DMS53 (cell line): Measurements from ENCODE around the gene FIBCD1.

Experiments used
- DNase-seq: peaks from one replicate; lab custom pipeline; 2025; lab: John Stamatoyannopoulos, UW

Gene FIBCD1

GRCh38 chr9:130936285-130937117 lies 2.5 kb downstream of the FIBCD1 start:
- DNase-seq = peak; percentile 48

GRCh38 chr9:130935648-130936271 lies 3.3 kb downstream of the FIBCD1 start:
- peak; percentile 39 for DNase-seq

- DNase-seq = no peak
Measured at GRCh38 chr9:130934702-130935647, 4.1 kb downstream of the FIBCD1 start.

- DNase-seq = no peak
Measured at GRCh38 chr9:130934246-130934645, 4.8 kb downstream of the FIBCD1 start.

GRCh38 chr9:130933114-130934046 lies 5.7 kb downstream of the FIBCD1 start:
- DNase-seq = no peak

- DNase-seq = peak; percentile 24
Measured at GRCh38 chr9:130932255-130933079, 6.6 kb downstream of the FIBCD1 start.

GRCh38 chr9:130931508-130932254 lies 7.4 kb downstream of the FIBCD1 start:
- DNase-seq = no peak

GRCh38 chr9:130930804-130931349 lies 8.2 kb downstream of the FIBCD1 start:
- no peak for DNase-seq

- no peak for DNase-seq
Measured at GRCh38 chr9:130930132-130930803, 8.8 kb downstream of the FIBCD1 start.

- peak; percentile 53 for DNase-seq
Measured at GRCh38 chr9:130929571-130930038, 9.4 kb downstream of the FIBCD1 start.

GRCh38 chr9:130927995-130928900 lies 10.8 kb downstream of the FIBCD1 start:
- DNase-seq = peak; percentile 69

GRCh38 chr9:130927338-130927737 lies 11.7 kb downstream of the FIBCD1 start:
- no peak for DNase-seq

GRCh38 chr9:130925050-130925678 lies 13.9 kb downstream of the FIBCD1 start:
- DNase-seq = no peak

GRCh38 chr9:130924448-130924788 lies 14.6 kb downstream of the FIBCD1 start:
- no peak for DNase-seq

- DNase-seq = peak; percentile 34
Measured at GRCh38 chr9:130923611-130924447, 15.2 kb downstream of the FIBCD1 start.
